Measurements from ENCODE around the gene MYO1B.

- TF ChIP-seq CTCF (IDR thresholded peaks at IDR 0.05; ENCODE audit: insufficient read depth, low read length, poor library complexity, severe bottlenecking): no peak
- no peak for TF ChIP-seq EZH2phosphoT487 (conservative IDR thresholded peaks at IDR 0.05; ENCODE audit: low read length)
Observed at GRCh38 chr2:191253476-191253875, 8.3 kb downstream of the MYO1B start.

Measured in SU-DHL-6 (cell line).